ENCODE measurements around the gene SLC44A4.

GRCh38 chr6:31898383-31899011 is 19.7 kb upstream of the SLC44A4 start:
- no peak for TF ChIP-seq FOXK2 (IDR thresholded peaks at IDR 0.05)
- no peak for TF ChIP-seq TARDBP (IDR thresholded peaks at IDR 0.05)
- TF ChIP-seq ELF4 (IDR thresholded peaks at IDR 0.05), result peak; percentile 40
- TF ChIP-seq SUZ12 (IDR thresholded peaks at IDR 0.05), result no peak

Measured in HEK293T (cell line).